ENCODE measurements around the gene NGB.

DNA sequence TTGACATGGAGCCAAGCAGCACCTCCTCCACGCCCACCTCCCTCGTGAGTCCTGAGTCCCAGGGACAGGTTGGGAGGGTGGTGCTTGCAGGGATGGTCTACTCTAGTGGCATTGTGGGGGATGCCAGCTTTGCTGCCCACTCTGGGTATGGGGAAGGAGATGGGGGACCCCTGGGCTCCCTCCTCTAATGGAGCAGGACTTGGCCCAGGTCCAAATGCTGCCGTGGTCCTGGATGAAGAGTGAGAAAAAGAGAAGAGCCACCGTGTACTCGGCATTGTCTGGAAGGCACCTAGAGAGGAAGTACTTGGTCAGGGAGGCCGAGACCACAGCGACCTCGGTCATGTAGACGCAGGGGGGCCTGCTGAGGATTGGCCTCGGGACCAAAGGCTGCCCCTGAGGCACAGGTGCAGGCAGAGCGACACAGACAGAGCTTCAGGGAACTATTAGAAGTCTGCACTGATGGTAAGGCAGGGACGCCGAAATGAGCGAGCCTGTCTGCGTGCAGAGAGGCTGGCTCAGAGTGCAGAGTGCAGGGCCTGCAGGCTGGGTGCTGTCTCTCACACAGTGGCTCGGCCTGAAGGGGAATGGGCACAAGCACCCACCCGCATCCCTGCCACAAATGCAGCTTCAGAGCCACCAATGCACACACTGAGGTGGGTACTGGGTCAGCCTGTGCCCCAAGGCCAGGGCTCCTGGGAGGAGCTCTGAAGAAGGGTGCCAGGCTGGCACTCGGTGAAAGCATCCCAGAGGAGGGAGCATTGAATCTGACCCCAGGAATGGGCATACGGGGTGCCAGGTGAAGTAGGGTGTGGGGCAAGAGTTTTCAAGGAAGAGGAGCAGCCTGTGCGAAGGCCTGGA is 17.4 kb downstream of the NGB start:
- TF ChIP-seq ZNF217 (CRISPR knock-in tag; IDR thresholded peaks at IDR 0.05) (no peak), KLF10 (CRISPR knock-in tag; IDR thresholded peaks at IDR 0.05) (no peak), ZNF224 (CRISPR knock-in tag; IDR thresholded peaks at IDR 0.05) (no peak), GATAD2B (IDR thresholded peaks at IDR 0.05; ENCODE audit: borderline replicate concordance) (no peak), ZNF146 (CRISPR knock-in tag; IDR thresholded peaks at IDR 0.05; ENCODE audit: unreplicated experiment) (no peak), ZC3H11A (IDR thresholded peaks at IDR 0.05; ENCODE audit: low read depth, low read length) (no peak), POLR2H (tag; IDR thresholded peaks at IDR 0.05; ENCODE audit: low read depth) (no peak), RBM22 (IDR thresholded peaks at IDR 0.05; ENCODE audit: low read depth, low read length, poor library complexity, severe bottlenecking) (no peak), POLR2AphosphoS2 (IDR thresholded peaks at IDR 0.05; ENCODE audit: low read length) (no peak)
- TF ChIP-seq, protein P1, sequence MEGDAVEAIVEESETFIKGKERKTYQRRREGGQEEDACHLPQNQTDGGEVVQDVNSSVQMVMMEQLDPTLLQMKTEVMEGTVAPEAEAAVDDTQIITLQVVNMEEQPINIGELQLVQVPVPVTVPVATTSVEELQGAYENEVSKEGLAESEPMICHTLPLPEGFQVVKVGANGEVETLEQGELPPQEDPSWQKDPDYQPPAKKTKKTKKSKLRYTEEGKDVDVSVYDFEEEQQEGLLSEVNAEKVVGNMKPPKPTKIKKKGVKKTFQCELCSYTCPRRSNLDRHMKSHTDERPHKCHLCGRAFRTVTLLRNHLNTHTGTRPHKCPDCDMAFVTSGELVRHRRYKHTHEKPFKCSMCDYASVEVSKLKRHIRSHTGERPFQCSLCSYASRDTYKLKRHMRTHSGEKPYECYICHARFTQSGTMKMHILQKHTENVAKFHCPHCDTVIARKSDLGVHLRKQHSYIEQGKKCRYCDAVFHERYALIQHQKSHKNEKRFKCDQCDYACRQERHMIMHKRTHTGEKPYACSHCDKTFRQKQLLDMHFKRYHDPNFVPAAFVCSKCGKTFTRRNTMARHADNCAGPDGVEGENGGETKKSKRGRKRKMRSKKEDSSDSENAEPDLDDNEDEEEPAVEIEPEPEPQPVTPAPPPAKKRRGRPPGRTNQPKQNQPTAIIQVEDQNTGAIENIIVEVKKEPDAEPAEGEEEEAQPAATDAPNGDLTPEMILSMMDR (IDR thresholded peaks at IDR 0.05 in 2 of 3, conservative IDR thresholded peaks at IDR 0.05 in 1 of 3; ENCODE audit: insufficient read depth in 2 of 3, low read depth in 1 of 3, low read length in 3 of 3) = no peak
- TF ChIP-seq, protein P2, sequence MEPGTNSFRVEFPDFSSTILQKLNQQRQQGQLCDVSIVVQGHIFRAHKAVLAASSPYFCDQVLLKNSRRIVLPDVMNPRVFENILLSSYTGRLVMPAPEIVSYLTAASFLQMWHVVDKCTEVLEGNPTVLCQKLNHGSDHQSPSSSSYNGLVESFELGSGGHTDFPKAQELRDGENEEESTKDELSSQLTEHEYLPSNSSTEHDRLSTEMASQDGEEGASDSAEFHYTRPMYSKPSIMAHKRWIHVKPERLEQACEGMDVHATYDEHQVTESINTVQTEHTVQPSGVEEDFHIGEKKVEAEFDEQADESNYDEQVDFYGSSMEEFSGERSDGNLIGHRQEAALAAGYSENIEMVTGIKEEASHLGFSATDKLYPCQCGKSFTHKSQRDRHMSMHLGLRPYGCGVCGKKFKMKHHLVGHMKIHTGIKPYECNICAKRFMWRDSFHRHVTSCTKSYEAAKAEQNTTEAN (CRISPR knock-in tag; IDR thresholded peaks at IDR 0.05) = no peak
- TF ChIP-seq, protein P3, sequence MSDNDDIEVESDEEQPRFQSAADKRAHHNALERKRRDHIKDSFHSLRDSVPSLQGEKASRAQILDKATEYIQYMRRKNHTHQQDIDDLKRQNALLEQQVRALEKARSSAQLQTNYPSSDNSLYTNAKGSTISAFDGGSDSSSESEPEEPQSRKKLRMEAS (CRISPR knock-in tag; IDR thresholded peaks at IDR 0.05) = no peak
